SK-N-DZ (cell line): Measurements from ENCODE around the gene MAGEA3.
"Not testable (repeated sequence)": the region's sequence is repeated elsewhere in the genome, so short reads cannot be mapped to it uniquely, and the experiment has no call there.

ENCODE experiments used
- DNase-seq: peaks from one replicate; pipeline ENCODE4 v3.0.0-alpha.2; 2015; ENCODE audit warnings: low spot score

Gene MAGEA3

GRCh38 chrX:152735860-152736511 is 37.4 kb downstream of the MAGEA3 start:
- DNase-seq = no peak

GRCh38 chrX:152736528-152736927 is 37.9 kb downstream of the MAGEA3 start:
- DNase-seq = not testable (repeated sequence)

- DNase-seq = no peak
Measured at GRCh38 chrX:152738560-152738959, 40.0 kb downstream of the MAGEA3 start.
